Smooth muscle cell of the brain vasculature (primary cell): ENCODE results near the gene KCNQ1OT1.

Source experiments
- DNase-seq: peaks from one replicate; pipeline ENCODE4 v3.0.0-alpha.2; 2012; ENCODE audit warnings: low read depth, low spot score

Gene KCNQ1OT1

GRCh38 chr11:2669634-2670469, 29.9 kb downstream of the KCNQ1OT1 start:
- DNase-seq, result no peak

GRCh38 chr11:2668876-2669275, 30.9 kb downstream of the KCNQ1OT1 start:
- DNase-seq, result no peak

- no peak for DNase-seq
Measured at GRCh38 chr11:2667940-2668339, 31.9 kb downstream of the KCNQ1OT1 start.

GRCh38 chr11:2666828-2667570, 32.8 kb downstream of the KCNQ1OT1 start:
- no peak for DNase-seq

GRCh38 chr11:2666401-2666741, 33.4 kb downstream of the KCNQ1OT1 start:
- DNase-seq, result no peak

- DNase-seq, result no peak
Measured at GRCh38 chr11:2665526-2666400, 34.0 kb downstream of the KCNQ1OT1 start.

GRCh38 chr11:2664791-2665525, 34.8 kb downstream of the KCNQ1OT1 start:
- no peak for DNase-seq

GRCh38 chr11:2664376-2664775, 35.4 kb downstream of the KCNQ1OT1 start:
- DNase-seq, result no peak

GRCh38 chr11:2663915-2664314, 35.9 kb downstream of the KCNQ1OT1 start:
- DNase-seq, result no peak

- DNase-seq, result no peak
Measured at GRCh38 chr11:2663506-2663905, 36.3 kb downstream of the KCNQ1OT1 start.

GRCh38 chr11:2662430-2663299, 37.1 kb downstream of the KCNQ1OT1 start:
- DNase-seq, result no peak

- no peak for DNase-seq
Measured at GRCh38 chr11:2662024-2662312, 37.8 kb downstream of the KCNQ1OT1 start.

GRCh38 chr11:2661173-2662023, 38.4 kb downstream of the KCNQ1OT1 start:
- no peak for DNase-seq

- no peak for DNase-seq
Measured at GRCh38 chr11:2660357-2660939, 39.3 kb downstream of the KCNQ1OT1 start.

- no peak for DNase-seq
Measured at GRCh38 chr11:2657697-2658284, 42.0 kb downstream of the KCNQ1OT1 start.

GRCh38 chr11:2656859-2657258, 42.9 kb downstream of the KCNQ1OT1 start:
- DNase-seq, result no peak

- DNase-seq, result no peak
Measured at GRCh38 chr11:2655834-2656622, 43.8 kb downstream of the KCNQ1OT1 start.
